Body of pancreas (tissue), 4 donors: ENCODE measurements around the gene TRIM44.
"Not testable (repeated sequence)": the region's sequence is repeated elsewhere in the genome, so short reads cannot be mapped to it uniquely, and the experiment has no call there.

Experiments
- CTCF ChIP-seq, 7 experiments: fragments of 450-650 bp in 4 of 7; fragments of 200-600 bp in 3 of 7; sonication (generic) in 3 of 7; IDR thresholded peaks; one replicate each; pipeline ENCODE4 v1.5.1; 2016 to 2019; ENCODE audit warnings: antibody characterized with exemption in 7 of 7
- POLR2A ChIP-seq, 3 donors: fragments of 450-650 bp; IDR thresholded peaks; one replicate each; pipeline ENCODE4 v1.6.1; 2016; ENCODE audit warnings: antibody characterized with exemption in 3 of 3, mild to moderate bottlenecking in 2 of 3

GRCh38 chr11:35668350-35668749 is 5.8 kb downstream of the TRIM44 start:
- TF ChIP-seq CTCF, POLR2A (IDR thresholded peaks at IDR 0.05): not testable (repeated sequence)
